Astrocyte of the spinal cord (primary cell): ENCODE results near the gene GSDMA.

Source experiments
- DNase-seq: peaks from one replicate; pipeline ENCODE4 v3.0.0; 2011; ENCODE audit warnings: low read depth, low spot score
- H3K4me3 ChIP-seq: 2 replicates; pipeline ENCODE4 v1.5.1; 2011; ENCODE audit warnings: low read depth, mild to moderate bottlenecking, low read length, moderate library complexity
- CTCF ChIP-seq: IDR thresholded peaks from 2 replicates; pipeline ENCODE4 v1.5.1; 2012; ENCODE audit warnings: low read depth, mild to moderate bottlenecking, low read length, inconsistent platforms
- in situ Hi-C: cut with HindIII; loops from 2 replicates; pipeline ENCODE4 v1.10.0; 2017; ENCODE audit warnings: low sequenced_read_pairs

GSDMA gene

GRCh38 chr17:39979016-39979670 lies 16.3 kb downstream of the GSDMA start:
- DNase-seq = peak; percentile 87
- in situ Hi-C loops = no loop called here
- TF ChIP-seq CTCF = no peak
- H3K4me3 ChIP-seq = no peak overlapping the region

GRCh38 chr17:39979893-39980350 lies 17.1 kb downstream of the GSDMA start:
- peak; percentile 20 for TF ChIP-seq CTCF
- peak overlapping the region; percentile 68 for H3K4me3 ChIP-seq
- in situ Hi-C loops = no loop called here
- no peak for DNase-seq

- in situ Hi-C loops = no loop called here
- H3K4me3 ChIP-seq = peak within 1 kb of the TSS; percentile 68
- peak; percentile 75 for TF ChIP-seq CTCF
- peak; percentile 100 for DNase-seq
Measured at GRCh38 chr17:39980351-39981206, 17.8 kb downstream of the GSDMA start, which contains the start of gene PSMD3. Gene PSMD3, plus strand, starts transcription at chr17:39980807. Its CDS starts 164 bp downstream, at chr17:39980971.

GRCh38 chr17:39981207-39981741 lies 18.5 kb downstream of the GSDMA start:
- peak overlapping the region; percentile 68 for H3K4me3 ChIP-seq
- peak; percentile 2 for DNase-seq
- in situ Hi-C loops = no loop called here
- no peak for TF ChIP-seq CTCF

- in situ Hi-C loops = no loop called here
- peak overlapping the region; percentile 68 for H3K4me3 ChIP-seq
- no peak for DNase-seq
- TF ChIP-seq CTCF = no peak
Measured at GRCh38 chr17:39981766-39982375, 19.1 kb downstream of the GSDMA start.

GRCh38 chr17:39988206-39988810 lies 25.5 kb downstream of the GSDMA start:
- no peak for TF ChIP-seq CTCF
- DNase-seq = no peak
- no peak overlapping the region for H3K4me3 ChIP-seq
- in situ Hi-C loops = no loop called here
